K562 (cell line): Measurements from ENCODE around the gene EVI5. TPM values are rescaled to one million over a fixed set of nuclear protein-coding genes. Genes with fewer than 3 reads are reported as not detected.

Experiments
- CXXC5 ChIP-seq: fragments of 250-450 bp; sonication (Bioruptor Pico); IDR thresholded peaks from 2 replicates; pipeline ENCODE4 v1.8.0; 2022; ENCODE audit warnings: inconsistent platforms, mild to moderate bottlenecking, moderate library complexity
- EHMT2 ChIP-seq: fragments of 450-650 bp; IDR thresholded peaks from 2 replicates; pipeline ENCODE4 v1.6.1; 2018; ENCODE audit warnings: antibody characterized with exemption
- HOXB6 ChIP-seq: fragments of 250-450 bp; sonication (Bioruptor Pico); IDR thresholded peaks from 2 replicates; pipeline ENCODE4 v1.5.1; 2022; ENCODE audit warnings: mild to moderate bottlenecking, borderline replicate concordance
- MYC ChIP-seq, 2 experiments: fragments of 250-450 bp in 1 of 2; sonication (Bioruptor Pico) in 1 of 2; IDR thresholded peaks; 2 replicates each; pipeline versions ENCODE4 v1.5.1 to v1.6.1; 2012 to 2021; ENCODE audit warnings: low read depth in 2 of 2, borderline replicate concordance in 1 of 2, improper control_type of control experiment in 1 of 2, low read length in 1 of 2, mild to moderate bottlenecking in 1 of 2, moderate library complexity in 1 of 2
- PHB ChIP-seq: fragments of 250-450 bp; sonication (Bioruptor Pico); IDR thresholded peaks from 2 replicates; pipeline ENCODE4 v1.5.0; 2021
- SRF ChIP-seq, 2 experiments: fragments of 250-450, 450-650 bp in 1 of 2; sonication (Bioruptor Pico) in 1 of 2; sonication (generic) in 1 of 2; formaldehyde crosslinking; IDR thresholded peaks; 2 replicates each; pipeline versions ENCODE4 v1.5.0 to v1.5.1; 2020 to 2022; ENCODE audit warnings: mild to moderate bottlenecking in 1 of 2, missing genetic modification reagents in 1 of 2
- TOE1 ChIP-seq, 2 experiments: fragments of 450-650 bp in 1 of 2; sonication (generic) in 1 of 2; formaldehyde crosslinking in 1 of 2; IDR thresholded peaks; 2 replicates each; pipeline versions ENCODE4 v1.7.1 to v1.8.0; 2016 to 2022; ENCODE audit warnings: borderline replicate concordance in 2 of 2, mild to moderate bottlenecking in 2 of 2, antibody characterized with exemption in 1 of 2, inconsistent platforms in 1 of 2, low read depth in 1 of 2, missing genetic modification reagents in 1 of 2, moderate library complexity in 1 of 2
- YY1 ChIP-seq, 3 experiments: IDR thresholded peaks; 2 replicates each; pipeline ENCODE4 v1.6.1; 2011; ENCODE audit warnings: low read length in 2 of 3, mild to moderate bottlenecking in 2 of 3, moderate library complexity in 2 of 3, borderline replicate concordance in 1 of 3, control low read depth in 1 of 3, low read depth in 1 of 3; ENCODE audit not compliant: insufficient read depth in 3 of 3, insufficient replicate concordance in 2 of 3, control insufficient read depth in 1 of 3, insufficient read length in 1 of 3; ENCODE audit errors: extremely low read depth in 1 of 3
- polyA plus RNA-seq, 8 experiments: library from polyadenylated mRNA; depleted of rRNA in 4 of 8; stranded (reverse) in 5 of 8; unstranded in 3 of 8; fragments of >200 nt; fragmentation: Nextera tagmentation in 2 of 8; fragmentation: Illumina TruSeq in 1 of 8; extraction: Ambion mirVana in 2 of 8; extraction: Trizol in 1 of 8; gene quantifications; 2 replicates each; pipeline versions ENCODE4 v1.2.1 to v1.2.3, GENCODE V29; 2011 to 2014; ENCODE audit warnings: inconsistent platforms in 1 of 8, missing spikeins in 1 of 8
- total RNA-seq, 7 experiments: library from RNA; depleted of rRNA in 6 of 7; stranded (reverse); fragments of >200 nt in 6 of 7; fragmentation: Illumina TruSeq in 2 of 7; extraction: Trizol in 2 of 7; gene quantifications; 2 replicates each; pipeline versions ENCODE4 v1.2.1 to v1.2.3, GENCODE V29; 2011 to 2021; ENCODE audit warnings: low replicate concordance in 1 of 7
- TF ChIP-seq, protein P1 (sequence below), 2 experiments: fragments of 150-350 bp in 1 of 2; IDR thresholded peaks; 2 replicates each; pipeline ENCODE4 v1.6.1; 2012 to 2016; ENCODE audit warnings: low read depth in 2 of 2, low read length in 2 of 2, mild to moderate bottlenecking in 1 of 2, moderate library complexity in 1 of 2
- TF ChIP-seq, protein P2 (sequence below): IDR thresholded peaks from 2 replicates; pipeline ENCODE4 v1.6.1; 2016; ENCODE audit warnings: missing genetic modification characterization, missing compliant biosample characterization
- TF ChIP-seq, protein P3 (sequence below): fragments of 250-450 bp; sonication (Bioruptor Pico); IDR thresholded peaks from 2 replicates; pipeline ENCODE4 v1.8.0; 2021; ENCODE audit warnings: moderate library complexity, mild to moderate bottlenecking, inconsistent platforms
- TF ChIP-seq, protein P4 (sequence below): IDR thresholded peaks from 3 replicates; pipeline ENCODE4 v1.6.1; 2011; ENCODE audit warnings: borderline replicate concordance, mild to moderate bottlenecking; ENCODE audit not compliant: insufficient read length, insufficient read depth

Gene EVI5
- total and polyA plus RNA-seq, 9 of the 15 experiments (the other 6 are each of a cell fraction or from before 2014, with no cell fraction given), result 1.7 to 50.1 (median 13.7) TPM

DNA sequence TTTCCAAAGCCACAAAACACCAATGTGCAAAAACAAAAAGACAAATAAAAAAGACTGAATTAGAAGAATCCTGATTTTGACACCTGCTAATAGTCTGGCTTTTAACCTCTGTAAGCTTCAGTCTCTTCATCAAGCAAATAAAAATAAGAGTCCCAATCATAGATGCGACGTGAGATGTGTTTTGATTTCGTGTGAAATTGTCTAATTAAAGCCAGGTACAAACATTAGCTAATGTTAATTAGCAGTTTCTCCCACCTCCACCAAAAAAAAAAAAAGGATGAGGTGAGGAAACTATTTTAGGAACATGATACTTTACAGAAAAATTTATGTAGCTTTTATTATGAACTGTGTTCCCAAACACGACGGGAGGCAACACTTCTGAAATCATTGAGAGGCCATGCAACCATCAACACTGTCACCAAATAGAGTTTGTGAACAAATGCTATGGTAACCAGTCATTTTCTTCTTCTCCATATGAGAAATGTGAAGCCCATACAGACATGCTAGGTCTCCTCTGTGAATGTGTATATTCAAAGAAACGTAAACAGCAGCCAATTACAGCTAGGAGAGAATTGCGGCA lies 6.7 kb upstream of the EVI5 start (continued):
- TF ChIP-seq, protein P1, sequence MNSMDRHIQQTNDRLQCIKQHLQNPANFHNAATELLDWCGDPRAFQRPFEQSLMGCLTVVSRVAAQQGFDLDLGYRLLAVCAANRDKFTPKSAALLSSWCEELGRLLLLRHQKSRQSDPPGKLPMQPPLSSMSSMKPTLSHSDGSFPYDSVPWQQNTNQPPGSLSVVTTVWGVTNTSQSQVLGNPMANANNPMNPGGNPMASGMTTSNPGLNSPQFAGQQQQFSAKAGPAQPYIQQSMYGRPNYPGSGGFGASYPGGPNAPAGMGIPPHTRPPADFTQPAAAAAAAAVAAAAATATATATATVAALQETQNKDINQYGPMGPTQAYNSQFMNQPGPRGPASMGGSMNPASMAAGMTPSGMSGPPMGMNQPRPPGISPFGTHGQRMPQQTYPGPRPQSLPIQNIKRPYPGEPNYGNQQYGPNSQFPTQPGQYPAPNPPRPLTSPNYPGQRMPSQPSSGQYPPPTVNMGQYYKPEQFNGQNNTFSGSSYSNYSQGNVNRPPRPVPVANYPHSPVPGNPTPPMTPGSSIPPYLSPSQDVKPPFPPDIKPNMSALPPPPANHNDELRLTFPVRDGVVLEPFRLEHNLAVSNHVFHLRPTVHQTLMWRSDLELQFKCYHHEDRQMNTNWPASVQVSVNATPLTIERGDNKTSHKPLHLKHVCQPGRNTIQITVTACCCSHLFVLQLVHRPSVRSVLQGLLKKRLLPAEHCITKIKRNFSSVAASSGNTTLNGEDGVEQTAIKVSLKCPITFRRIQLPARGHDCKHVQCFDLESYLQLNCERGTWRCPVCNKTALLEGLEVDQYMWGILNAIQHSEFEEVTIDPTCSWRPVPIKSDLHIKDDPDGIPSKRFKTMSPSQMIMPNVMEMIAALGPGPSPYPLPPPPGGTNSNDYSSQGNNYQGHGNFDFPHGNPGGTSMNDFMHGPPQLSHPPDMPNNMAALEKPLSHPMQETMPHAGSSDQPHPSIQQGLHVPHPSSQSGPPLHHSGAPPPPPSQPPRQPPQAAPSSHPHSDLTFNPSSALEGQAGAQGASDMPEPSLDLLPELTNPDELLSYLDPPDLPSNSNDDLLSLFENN (IDR thresholded peaks at IDR 0.05; ENCODE audit: low read depth in 2 of 2, low read length in 2 of 2), result 0 out of 4 replicates have a peak, but pooled peaks of 1 of the 2 experiments have one; percentile 16
- 0 out of 2 replicates have a peak, but pooled peaks have one; percentile 34 for TF ChIP-seq MYC (IDR thresholded peaks at IDR 0.05; ENCODE audit: low read depth, low read length)
- TF ChIP-seq MYC (CRISPR knock-in tag; IDR thresholded peaks at IDR 0.05; ENCODE audit: borderline replicate concordance, low read depth), result no peak
- TF ChIP-seq SRF (CRISPR knock-in tag; IDR thresholded peaks at IDR 0.05), result no peak
- no peak for TF ChIP-seq YY1 (IDR thresholded peaks at IDR 0.05; ENCODE audit: borderline replicate concordance in 1 of 3, control insufficient read depth in 1 of 3, extremely low read depth in 1 of 3, insufficient read depth in 3 of 3, insufficient read length in 1 of 3, insufficient replicate concordance in 2 of 3, low read depth in 1 of 3, low read length in 2 of 3)
- no peak for TF ChIP-seq PHB (CRISPR knock-in tag)
- TF ChIP-seq TOE1 (IDR thresholded peaks at IDR 0.05; ENCODE audit: borderline replicate concordance), result peak; percentile 63; the same call in 1 of the 2 replicates
- no peak for TF ChIP-seq TOE1 (CRISPR knock-in tag; IDR thresholded peaks at IDR 0.05; ENCODE audit: borderline replicate concordance, low read depth)
- TF ChIP-seq HOXB6 (CRISPR knock-in tag), result no peak
- 0 out of 2 replicates have a peak, but pooled peaks have one; percentile 13 for TF ChIP-seq EHMT2
- TF ChIP-seq CXXC5 (CRISPR knock-in tag), result no peak
- TF ChIP-seq, protein P2, sequence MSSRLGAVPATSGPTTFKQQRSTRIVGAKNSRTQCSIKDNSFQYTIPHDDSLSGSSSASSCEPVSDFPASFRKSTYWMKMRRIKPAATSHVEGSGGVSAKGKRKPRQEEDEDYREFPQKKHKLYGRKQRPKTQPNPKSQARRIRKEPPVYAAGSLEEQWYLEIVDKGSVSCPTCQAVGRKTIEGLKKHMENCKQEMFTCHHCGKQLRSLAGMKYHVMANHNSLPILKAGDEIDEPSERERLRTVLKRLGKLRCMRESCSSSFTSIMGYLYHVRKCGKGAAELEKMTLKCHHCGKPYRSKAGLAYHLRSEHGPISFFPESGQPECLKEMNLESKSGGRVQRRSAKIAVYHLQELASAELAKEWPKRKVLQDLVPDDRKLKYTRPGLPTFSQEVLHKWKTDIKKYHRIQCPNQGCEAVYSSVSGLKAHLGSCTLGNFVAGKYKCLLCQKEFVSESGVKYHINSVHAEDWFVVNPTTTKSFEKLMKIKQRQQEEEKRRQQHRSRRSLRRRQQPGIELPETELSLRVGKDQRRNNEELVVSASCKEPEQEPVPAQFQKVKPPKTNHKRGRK (tag), result no peak
- TF ChIP-seq, protein P3, sequence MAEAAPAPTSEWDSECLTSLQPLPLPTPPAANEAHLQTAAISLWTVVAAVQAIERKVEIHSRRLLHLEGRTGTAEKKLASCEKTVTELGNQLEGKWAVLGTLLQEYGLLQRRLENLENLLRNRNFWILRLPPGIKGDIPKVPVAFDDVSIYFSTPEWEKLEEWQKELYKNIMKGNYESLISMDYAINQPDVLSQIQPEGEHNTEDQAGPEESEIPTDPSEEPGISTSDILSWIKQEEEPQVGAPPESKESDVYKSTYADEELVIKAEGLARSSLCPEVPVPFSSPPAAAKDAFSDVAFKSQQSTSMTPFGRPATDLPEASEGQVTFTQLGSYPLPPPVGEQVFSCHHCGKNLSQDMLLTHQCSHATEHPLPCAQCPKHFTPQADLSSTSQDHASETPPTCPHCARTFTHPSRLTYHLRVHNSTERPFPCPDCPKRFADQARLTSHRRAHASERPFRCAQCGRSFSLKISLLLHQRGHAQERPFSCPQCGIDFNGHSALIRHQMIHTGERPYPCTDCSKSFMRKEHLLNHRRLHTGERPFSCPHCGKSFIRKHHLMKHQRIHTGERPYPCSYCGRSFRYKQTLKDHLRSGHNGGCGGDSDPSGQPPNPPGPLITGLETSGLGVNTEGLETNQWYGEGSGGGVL, result no peak
- TF ChIP-seq, protein P4, sequence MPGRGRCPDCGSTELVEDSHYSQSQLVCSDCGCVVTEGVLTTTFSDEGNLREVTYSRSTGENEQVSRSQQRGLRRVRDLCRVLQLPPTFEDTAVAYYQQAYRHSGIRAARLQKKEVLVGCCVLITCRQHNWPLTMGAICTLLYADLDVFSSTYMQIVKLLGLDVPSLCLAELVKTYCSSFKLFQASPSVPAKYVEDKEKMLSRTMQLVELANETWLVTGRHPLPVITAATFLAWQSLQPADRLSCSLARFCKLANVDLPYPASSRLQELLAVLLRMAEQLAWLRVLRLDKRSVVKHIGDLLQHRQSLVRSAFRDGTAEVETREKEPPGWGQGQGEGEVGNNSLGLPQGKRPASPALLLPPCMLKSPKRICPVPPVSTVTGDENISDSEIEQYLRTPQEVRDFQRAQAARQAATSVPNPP, result no peak
